ENCODE measurements around the gene PPP1R12C. TPM values are rescaled to one million over a fixed set of nuclear protein-coding genes. Genes with fewer than 3 reads are reported as not detected.

The PPP1R12C gene
- total RNA-seq, 1 experiment from 2014 or later, result 92.3 TPM

DNA sequence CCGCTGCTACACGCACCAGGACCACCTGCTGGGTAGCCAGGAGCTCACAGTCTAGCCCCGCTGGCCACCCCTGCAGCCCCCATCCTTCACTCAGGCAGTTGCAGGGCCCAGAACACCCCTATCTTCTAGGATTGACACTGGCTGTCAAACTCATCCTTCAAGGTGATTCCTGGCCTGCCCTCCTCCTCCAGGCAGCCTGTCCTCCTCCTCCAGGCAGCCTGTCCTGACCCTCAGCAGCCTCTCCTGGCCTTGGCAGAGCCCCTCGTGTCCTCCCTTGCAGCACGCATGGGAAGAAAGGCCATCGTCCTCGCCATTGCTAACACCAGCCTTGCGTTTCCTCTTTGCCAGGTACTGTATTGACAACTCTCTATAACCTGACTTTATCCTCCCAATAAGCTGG is 45.5 kb downstream of the PPP1R12C start:
- Mint-ChIP-seq H3K27ac (no peak overlapping the region), H3K4me3 (no peak overlapping the region), H3K27me3 (ENCODE audit: low read depth) (peaks cover 90% of the 10 kb centered on the region), H3K4me1 (peaks cover 47% of the 10 kb centered on the region), H3K36me3 (no peaks in the 10 kb centered on the region), H3K9me3 (peaks cover 4% of the 10 kb centered on the region; the same call in 1 of the 2 replicates)
- POLR2A ChIA-PET, result no interaction called here
- CTCF ChIA-PET, result interaction anchor here (0.5 to 0.9 kb wide), 2 partner anchors 191 to 903 kb away, joined by 3 read pairs; no protein-coding TSS in a partner anchor
- ATAC-seq (no peak), DNase-seq (ENCODE audit: low spot score) (no peak)
- TF ChIP-seq ETV6 (CRISPR knock-in tag; IDR thresholded peaks at IDR 0.05) (no peak), HMGA2 (CRISPR knock-in tag; IDR thresholded peaks at IDR 0.05) (no peak), ZNF121 (CRISPR knock-in tag; IDR thresholded peaks at IDR 0.05) (no peak), OVOL2 (CRISPR knock-in tag; IDR thresholded peaks at IDR 0.05; ENCODE audit: borderline replicate concordance) (no peak), SOX15 (CRISPR knock-in tag; IDR thresholded peaks at IDR 0.05) (no peak), FOXJ3 (CRISPR knock-in tag; IDR thresholded peaks at IDR 0.05; ENCODE audit: borderline replicate concordance) (no peak), NR3C1 (CRISPR knock-in tag; conservative IDR thresholded peaks at IDR 0.05; ENCODE audit: low read depth) (no peak), ZNF671 (CRISPR knock-in tag; IDR thresholded peaks at IDR 0.05) (no peak), NR1H2 (CRISPR knock-in tag; IDR thresholded peaks at IDR 0.05) (no peak), GRHL2 (CRISPR knock-in tag; IDR thresholded peaks at IDR 0.05; ENCODE audit: insufficient replicate concordance, severe bottlenecking) (no peak), ZNF416 (CRISPR knock-in tag; IDR thresholded peaks at IDR 0.05) (no peak), FOXP1 (CRISPR knock-in tag; IDR thresholded peaks at IDR 0.05; ENCODE audit: borderline replicate concordance) (no peak)
- TF ChIP-seq, protein P1, sequence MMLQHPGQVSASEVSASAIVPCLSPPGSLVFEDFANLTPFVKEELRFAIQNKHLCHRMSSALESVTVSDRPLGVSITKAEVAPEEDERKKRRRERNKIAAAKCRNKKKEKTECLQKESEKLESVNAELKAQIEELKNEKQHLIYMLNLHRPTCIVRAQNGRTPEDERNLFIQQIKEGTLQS (CRISPR knock-in tag; conservative IDR thresholded peaks at IDR 0.05), result no peak
- TF ChIP-seq, protein P2, sequence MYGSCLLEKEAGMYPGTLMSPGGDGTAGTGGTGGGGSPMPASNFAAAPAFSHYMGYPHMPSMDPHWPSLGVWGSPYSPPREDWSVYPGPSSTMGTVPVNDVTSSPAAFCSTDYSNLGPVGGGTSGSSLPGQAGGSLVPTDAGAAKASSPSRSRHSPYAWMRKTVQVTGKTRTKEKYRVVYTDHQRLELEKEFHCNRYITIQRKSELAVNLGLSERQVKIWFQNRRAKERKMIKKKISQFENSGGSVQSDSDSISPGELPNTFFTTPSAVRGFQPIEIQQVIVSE (CRISPR knock-in tag; IDR thresholded peaks at IDR 0.05; ENCODE audit: borderline replicate concordance), result no peak
- TF ChIP-seq, protein P3, sequence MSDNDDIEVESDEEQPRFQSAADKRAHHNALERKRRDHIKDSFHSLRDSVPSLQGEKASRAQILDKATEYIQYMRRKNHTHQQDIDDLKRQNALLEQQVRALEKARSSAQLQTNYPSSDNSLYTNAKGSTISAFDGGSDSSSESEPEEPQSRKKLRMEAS (CRISPR knock-in tag; IDR thresholded peaks at IDR 0.05), result no peak
- TF ChIP-seq, protein P4, sequence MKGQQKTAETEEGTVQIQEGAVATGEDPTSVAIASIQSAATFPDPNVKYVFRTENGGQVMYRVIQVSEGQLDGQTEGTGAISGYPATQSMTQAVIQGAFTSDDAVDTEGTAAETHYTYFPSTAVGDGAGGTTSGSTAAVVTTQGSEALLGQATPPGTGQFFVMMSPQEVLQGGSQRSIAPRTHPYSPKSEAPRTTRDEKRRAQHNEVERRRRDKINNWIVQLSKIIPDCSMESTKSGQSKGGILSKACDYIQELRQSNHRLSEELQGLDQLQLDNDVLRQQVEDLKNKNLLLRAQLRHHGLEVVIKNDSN (CRISPR knock-in tag; IDR thresholded peaks at IDR 0.05), result no peak
- TF ChIP-seq, protein P5, sequence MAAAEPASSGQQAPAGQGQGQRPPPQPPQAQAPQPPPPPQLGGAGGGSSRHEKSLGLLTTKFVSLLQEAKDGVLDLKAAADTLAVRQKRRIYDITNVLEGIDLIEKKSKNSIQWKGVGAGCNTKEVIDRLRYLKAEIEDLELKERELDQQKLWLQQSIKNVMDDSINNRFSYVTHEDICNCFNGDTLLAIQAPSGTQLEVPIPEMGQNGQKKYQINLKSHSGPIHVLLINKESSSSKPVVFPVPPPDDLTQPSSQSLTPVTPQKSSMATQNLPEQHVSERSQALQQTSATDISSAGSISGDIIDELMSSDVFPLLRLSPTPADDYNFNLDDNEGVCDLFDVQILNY (CRISPR knock-in tag; IDR thresholded peaks at IDR 0.05), result no peak
- TF ChIP-seq, protein P6, sequence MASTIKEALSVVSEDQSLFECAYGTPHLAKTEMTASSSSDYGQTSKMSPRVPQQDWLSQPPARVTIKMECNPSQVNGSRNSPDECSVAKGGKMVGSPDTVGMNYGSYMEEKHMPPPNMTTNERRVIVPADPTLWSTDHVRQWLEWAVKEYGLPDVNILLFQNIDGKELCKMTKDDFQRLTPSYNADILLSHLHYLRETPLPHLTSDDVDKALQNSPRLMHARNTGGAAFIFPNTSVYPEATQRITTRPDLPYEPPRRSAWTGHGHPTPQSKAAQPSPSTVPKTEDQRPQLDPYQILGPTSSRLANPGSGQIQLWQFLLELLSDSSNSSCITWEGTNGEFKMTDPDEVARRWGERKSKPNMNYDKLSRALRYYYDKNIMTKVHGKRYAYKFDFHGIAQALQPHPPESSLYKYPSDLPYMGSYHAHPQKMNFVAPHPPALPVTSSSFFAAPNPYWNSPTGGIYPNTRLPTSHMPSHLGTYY (CRISPR knock-in tag; IDR thresholded peaks at IDR 0.05), result no peak
- TF ChIP-seq, protein P7, sequence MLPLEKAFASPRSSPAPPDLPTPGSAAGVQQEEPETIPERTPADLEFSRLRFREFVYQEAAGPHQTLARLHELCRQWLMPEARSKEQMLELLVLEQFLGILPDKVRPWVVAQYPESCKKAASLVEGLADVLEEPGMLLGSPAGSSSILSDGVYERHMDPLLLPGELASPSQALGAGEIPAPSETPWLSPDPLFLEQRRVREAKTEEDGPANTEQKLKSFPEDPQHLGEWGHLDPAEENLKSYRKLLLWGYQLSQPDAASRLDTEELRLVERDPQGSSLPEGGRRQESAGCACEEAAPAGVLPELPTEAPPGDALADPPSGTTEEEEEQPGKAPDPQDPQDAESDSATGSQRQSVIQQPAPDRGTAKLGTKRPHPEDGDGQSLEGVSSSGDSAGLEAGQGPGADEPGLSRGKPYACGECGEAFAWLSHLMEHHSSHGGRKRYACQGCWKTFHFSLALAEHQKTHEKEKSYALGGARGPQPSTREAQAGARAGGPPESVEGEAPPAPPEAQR (CRISPR knock-in tag; IDR thresholded peaks at IDR 0.05), result no peak
- TF ChIP-seq, protein P8, sequence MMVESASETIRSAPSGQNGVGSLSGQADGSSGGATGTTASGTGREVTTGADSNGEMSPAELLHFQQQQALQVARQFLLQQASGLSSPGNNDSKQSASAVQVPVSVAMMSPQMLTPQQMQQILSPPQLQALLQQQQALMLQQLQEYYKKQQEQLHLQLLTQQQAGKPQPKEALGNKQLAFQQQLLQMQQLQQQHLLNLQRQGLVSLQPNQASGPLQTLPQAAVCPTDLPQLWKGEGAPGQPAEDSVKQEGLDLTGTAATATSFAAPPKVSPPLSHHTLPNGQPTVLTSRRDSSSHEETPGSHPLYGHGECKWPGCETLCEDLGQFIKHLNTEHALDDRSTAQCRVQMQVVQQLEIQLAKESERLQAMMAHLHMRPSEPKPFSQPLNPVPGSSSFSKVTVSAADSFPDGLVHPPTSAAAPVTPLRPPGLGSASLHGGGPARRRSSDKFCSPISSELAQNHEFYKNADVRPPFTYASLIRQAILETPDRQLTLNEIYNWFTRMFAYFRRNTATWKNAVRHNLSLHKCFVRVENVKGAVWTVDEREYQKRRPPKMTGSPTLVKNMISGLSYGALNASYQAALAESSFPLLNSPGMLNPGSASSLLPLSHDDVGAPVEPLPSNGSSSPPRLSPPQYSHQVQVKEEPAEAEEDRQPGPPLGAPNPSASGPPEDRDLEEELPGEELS (CRISPR knock-in tag; IDR thresholded peaks at IDR 0.05), result no peak

Data from WTC11 (cell line).